ENCODE data around the gene EYS.

DNA sequence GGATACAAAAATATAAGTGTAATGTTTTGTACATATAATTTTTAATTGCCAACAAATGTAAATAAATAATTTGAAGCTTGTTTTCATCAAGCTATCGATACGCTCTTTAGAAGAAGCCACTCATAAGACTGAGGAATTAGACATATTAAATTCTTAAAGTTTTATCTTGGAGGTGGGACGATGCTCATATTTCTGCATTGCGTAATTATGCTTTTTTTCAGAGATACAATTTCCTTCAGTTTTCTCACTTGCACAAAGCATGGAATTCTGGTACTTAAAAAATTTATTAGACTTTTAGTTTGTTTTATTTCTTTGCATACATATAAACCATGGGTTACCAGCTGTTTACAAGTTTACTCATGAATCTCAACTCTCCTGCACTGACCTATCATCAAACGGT, 980.0 kb downstream of the EYS start:
- TF ChIP-seq MYBL2 (IDR thresholded peaks at IDR 0.05; ENCODE audit: low read depth) (no peak), MYBL2 (CRISPR knock-in tag; IDR thresholded peaks at IDR 0.05; ENCODE audit: borderline replicate concordance) (no peak), ZSCAN29 (IDR thresholded peaks at IDR 0.05) (no peak), RCOR1 (IDR thresholded peaks at IDR 0.05; ENCODE audit: borderline replicate concordance in 1 of 2, low read depth in 2 of 2, low read length in 2 of 2) (no peak), NBN (IDR thresholded peaks at IDR 0.05; ENCODE audit: low read depth) (no peak)
